Nephron progenitor cell (in vitro differentiated cells): Measurements from ENCODE around the gene SYNJ2.

Experiments used
- DNase-seq: peaks from one replicate; pipeline ENCODE4 v3.0.0; 2021
- H3K27ac Mint-ChIP-seq: 2 replicates; pipeline ENCODE4 v1.8.0; 2021; ENCODE audit warnings: mild to moderate bottlenecking, moderate library complexity, mixed read lengths
- H3K27me3 Mint-ChIP-seq: 2 replicates; pipeline ENCODE4 v1.8.0; 2021; ENCODE audit warnings: mild to moderate bottlenecking, low read depth, mixed read lengths; ENCODE audit not compliant: poor library complexity
- H3K36me3 Mint-ChIP-seq: 2 replicates; pipeline ENCODE4 v1.8.0; 2021; ENCODE audit warnings: low read depth, mixed read lengths
- H3K4me1 Mint-ChIP-seq: 2 replicates; pipeline ENCODE4 v1.8.0; 2021; ENCODE audit warnings: mixed read lengths
- H3K4me3 Mint-ChIP-seq: 2 replicates; pipeline ENCODE4 v1.8.0; 2021; ENCODE audit warnings: mild to moderate bottlenecking, moderate library complexity, mixed read lengths
- H3K9me3 Mint-ChIP-seq: 2 replicates; pipeline ENCODE4 v1.8.0; 2021; ENCODE audit warnings: mild to moderate bottlenecking, moderate library complexity, mixed read lengths
- CTCF ChIP-seq: fragments of 200-600 bp; sonication (generic); IDR thresholded peaks from 2 replicates; pipeline ENCODE4 v1.5.0; 2021; ENCODE audit warnings: antibody characterized with exemption

Gene SYNJ2

GRCh38 chr6:158011980-158012566, 30.4 kb downstream of the SYNJ2 start:
- no peak for DNase-seq
- peaks cover 10% of the 10 kb centered on the region for H3K36me3 Mint-ChIP-seq
- H3K27ac Mint-ChIP-seq: peak overlapping the region; percentile 43
- peaks cover 13% of the 10 kb centered on the region for H3K9me3 Mint-ChIP-seq
- TF ChIP-seq CTCF: no peak
- no peak overlapping the region for H3K4me3 Mint-ChIP-seq
- no peaks in the 10 kb centered on the region for H3K27me3 Mint-ChIP-seq
- H3K4me1 Mint-ChIP-seq: peaks cover 19% of the 10 kb centered on the region

GRCh38 chr6:158013904-158014504, 32.3 kb downstream of the SYNJ2 start:
- H3K4me1 Mint-ChIP-seq: peaks cover 28% of the 10 kb centered on the region
- H3K27ac Mint-ChIP-seq: no peak overlapping the region
- H3K4me3 Mint-ChIP-seq: no peak overlapping the region
- no peak for TF ChIP-seq CTCF
- DNase-seq: no peak
- no peaks in the 10 kb centered on the region for H3K27me3 Mint-ChIP-seq
- peaks cover 10% of the 10 kb centered on the region for H3K36me3 Mint-ChIP-seq
- H3K9me3 Mint-ChIP-seq: peaks cover 13% of the 10 kb centered on the region

GRCh38 chr6:158014505-158015187, 33.0 kb downstream of the SYNJ2 start:
- H3K27ac Mint-ChIP-seq: no peak overlapping the region
- peaks cover 10% of the 10 kb centered on the region for H3K36me3 Mint-ChIP-seq
- TF ChIP-seq CTCF: no peak
- no peak overlapping the region for H3K4me3 Mint-ChIP-seq
- peaks cover 13% of the 10 kb centered on the region for H3K9me3 Mint-ChIP-seq
- DNase-seq: no peak
- H3K4me1 Mint-ChIP-seq: peaks cover 28% of the 10 kb centered on the region
- H3K27me3 Mint-ChIP-seq: no peaks in the 10 kb centered on the region

- peaks cover 10% of the 10 kb centered on the region for H3K36me3 Mint-ChIP-seq
- peaks cover 33% of the 10 kb centered on the region for H3K4me1 Mint-ChIP-seq
These were observed 33.5 kb downstream of the SYNJ2 start for GRCh38 chr6:158015188-158015506.

GRCh38 chr6:158016571-158017383, 35.1 kb downstream of the SYNJ2 start:
- Mint-ChIP-seq H3K4me1 (peaks cover 26% of the 10 kb centered on the region), H3K9me3 (peaks cover 13% of the 10 kb centered on the region), H3K27ac (peak overlapping the region; percentile 81), H3K36me3 (peaks cover 8% of the 10 kb centered on the region), H3K4me3 (no peak overlapping the region), H3K27me3 (no peaks in the 10 kb centered on the region)
- DNase-seq: no peak
- TF ChIP-seq CTCF: no peak

More at GRCh38 chr6:158015188-158015506, 33.5 kb downstream of the SYNJ2 start:
- Mint-ChIP-seq H3K4me3 (no peak overlapping the region), H3K27ac (no peak overlapping the region), H3K27me3 (no peaks in the 10 kb centered on the region), H3K9me3 (peaks cover 13% of the 10 kb centered on the region)
- no peak for TF ChIP-seq CTCF
- no peak for DNase-seq
